Ishikawa (cell line): ENCODE results near the gene SH3BP4.

Experiments used
- TF ChIP-seq, protein P1 (sequence below): IDR thresholded peaks from 2 replicates; pipeline ENCODE4 v1.6.1; 2012
- TF ChIP-seq, protein P2 (sequence below): IDR thresholded peaks from 2 replicates; pipeline ENCODE4 v1.6.1; 2012; ENCODE audit warnings: low read depth, mild to moderate bottlenecking

DNA sequence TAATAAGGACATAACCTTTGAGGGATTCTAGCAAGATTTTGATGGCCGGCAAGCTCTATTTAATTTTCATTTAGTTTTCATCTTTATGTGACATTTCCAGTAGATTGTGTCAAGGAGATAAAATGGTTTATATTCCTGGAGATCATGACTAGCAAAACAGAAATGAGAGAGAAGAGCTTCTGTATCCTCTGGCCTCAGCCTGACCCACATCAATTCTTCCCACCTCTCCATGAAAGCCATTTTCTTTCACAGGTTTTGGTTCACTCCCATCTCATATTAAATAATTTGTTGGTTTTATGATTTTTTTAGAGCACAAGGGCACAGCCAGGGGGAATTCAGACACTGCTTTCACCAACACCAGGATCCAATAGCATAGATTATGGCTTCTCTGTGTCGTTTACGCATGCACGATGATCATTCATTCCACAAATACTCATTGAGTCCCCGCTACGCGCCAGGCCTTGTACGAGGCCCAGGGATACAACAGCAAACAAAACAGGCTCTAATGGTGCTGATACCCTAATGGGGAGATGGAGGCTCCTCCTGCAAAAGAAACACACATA lies 85.9 kb downstream of the SH3BP4 start:
- TF ChIP-seq, protein P1, sequence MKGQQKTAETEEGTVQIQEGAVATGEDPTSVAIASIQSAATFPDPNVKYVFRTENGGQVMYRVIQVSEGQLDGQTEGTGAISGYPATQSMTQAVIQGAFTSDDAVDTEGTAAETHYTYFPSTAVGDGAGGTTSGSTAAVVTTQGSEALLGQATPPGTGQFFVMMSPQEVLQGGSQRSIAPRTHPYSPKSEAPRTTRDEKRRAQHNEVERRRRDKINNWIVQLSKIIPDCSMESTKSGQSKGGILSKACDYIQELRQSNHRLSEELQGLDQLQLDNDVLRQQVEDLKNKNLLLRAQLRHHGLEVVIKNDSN, result no peak
- TF ChIP-seq, protein P2, sequence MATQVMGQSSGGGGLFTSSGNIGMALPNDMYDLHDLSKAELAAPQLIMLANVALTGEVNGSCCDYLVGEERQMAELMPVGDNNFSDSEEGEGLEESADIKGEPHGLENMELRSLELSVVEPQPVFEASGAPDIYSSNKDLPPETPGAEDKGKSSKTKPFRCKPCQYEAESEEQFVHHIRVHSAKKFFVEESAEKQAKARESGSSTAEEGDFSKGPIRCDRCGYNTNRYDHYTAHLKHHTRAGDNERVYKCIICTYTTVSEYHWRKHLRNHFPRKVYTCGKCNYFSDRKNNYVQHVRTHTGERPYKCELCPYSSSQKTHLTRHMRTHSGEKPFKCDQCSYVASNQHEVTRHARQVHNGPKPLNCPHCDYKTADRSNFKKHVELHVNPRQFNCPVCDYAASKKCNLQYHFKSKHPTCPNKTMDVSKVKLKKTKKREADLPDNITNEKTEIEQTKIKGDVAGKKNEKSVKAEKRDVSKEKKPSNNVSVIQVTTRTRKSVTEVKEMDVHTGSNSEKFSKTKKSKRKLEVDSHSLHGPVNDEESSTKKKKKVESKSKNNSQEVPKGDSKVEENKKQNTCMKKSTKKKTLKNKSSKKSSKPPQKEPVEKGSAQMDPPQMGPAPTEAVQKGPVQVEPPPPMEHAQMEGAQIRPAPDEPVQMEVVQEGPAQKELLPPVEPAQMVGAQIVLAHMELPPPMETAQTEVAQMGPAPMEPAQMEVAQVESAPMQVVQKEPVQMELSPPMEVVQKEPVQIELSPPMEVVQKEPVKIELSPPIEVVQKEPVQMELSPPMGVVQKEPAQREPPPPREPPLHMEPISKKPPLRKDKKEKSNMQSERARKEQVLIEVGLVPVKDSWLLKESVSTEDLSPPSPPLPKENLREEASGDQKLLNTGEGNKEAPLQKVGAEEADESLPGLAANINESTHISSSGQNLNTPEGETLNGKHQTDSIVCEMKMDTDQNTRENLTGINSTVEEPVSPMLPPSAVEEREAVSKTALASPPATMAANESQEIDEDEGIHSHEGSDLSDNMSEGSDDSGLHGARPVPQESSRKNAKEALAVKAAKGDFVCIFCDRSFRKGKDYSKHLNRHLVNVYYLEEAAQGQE, result no peak
